ENCODE measurements around the gene DBF4. TPM values are rescaled to one million over a fixed set of nuclear protein-coding genes. Genes with fewer than 3 reads are reported as not detected.

The DBF4 gene
- polyA plus RNA-seq, 1 of the 3 experiments (the other 2 are of a cell fraction) = 7.6 TPM

GRCh38 chr7:87933605-87933952 lies 57.3 kb downstream of the DBF4 start (continued):
- TF ChIP-seq ZBTB33 (IDR thresholded peaks at IDR 0.05; ENCODE audit: borderline replicate concordance, low read depth) = no peak

- Histone ChIP-seq H3K79me2 (ENCODE audit: insufficient read depth) (no peaks in the 10 kb centered on the region), H3K4me3 (ENCODE audit: low read depth in 2 of 2, low read length in 1 of 2) (peak within 1 kb of the TSS; percentile 74 to 75), H3K36me3 (replicated peaks in 1 of 2; ENCODE audit: control insufficient read depth in 1 of 2, insufficient read depth in 2 of 2, low read length in 1 of 2) (peaks cover 0 to 3% of the 10 kb centered on the region in 2 experiments), H2AFZ (ENCODE audit: low read depth) (peak within 1 kb of the TSS; percentile 95), H3K4me1 (ENCODE audit: control insufficient read depth in 1 of 2, insufficient read depth in 2 of 2, low read depth in 1 of 2, low read length in 1 of 2) (peaks cover 0 to 11% of the 10 kb centered on the region in 2 experiments; a peak in 2 of 4 replicates), H3F3A (replicated peaks; ENCODE audit: insufficient read depth) (no peaks in the 10 kb centered on the region), H4K20me1 (ENCODE audit: insufficient read depth) (no peaks in the 10 kb centered on the region), H3K9me3 (no peaks in the 10 kb centered on the region), H3K27me3 (ENCODE audit: insufficient read depth) (no peaks in the 10 kb centered on the region), H3K27ac (ENCODE audit: low read depth in 2 of 2, low read length in 1 of 2) (peak within 1 kb of the TSS in 1 of 2 experiments; percentile 91; a peak in 2 of 4 replicates), H3K4me2 (peak within 1 kb of the TSS; percentile 95), H3K9ac (peak within 1 kb of the TSS; percentile 29; the same call in 1 of the 2 replicates), H3K9me2 (no peaks in the 10 kb centered on the region)
- POLR2A ChIA-PET = interaction anchor here (0.7 to 2.0 kb wide), 10 partner anchors 10 to 333 kb away, joined by 3 to 14 read pairs (median 4); partner anchors contain the start of genes ABCB1, DBF4 and SLC25A40
- DNase-seq = peak; percentile 98
- CTCF ChIA-PET = interaction anchor here (0.7 to 3.7 kb wide), 15 partner anchors 10 to 462 kb away, joined by 3 to 23 read pairs (median 3); no protein-coding TSS in a partner anchor
- WGBS (ENCODE audit: low lambda C conversion rate) = under 1% methylated on average over 16 of the region's 70 CpGs
- TF ChIP-seq MAX (IDR thresholded peaks at IDR 0.05; ENCODE audit: low read depth) (peak; percentile 68; the same call in 1 of the 2 replicates), CHD2 (IDR thresholded peaks at IDR 0.05; ENCODE audit: low read length, partially characterized antibody) (peak; percentile 83), FOSL2 (IDR thresholded peaks at IDR 0.05; ENCODE audit: borderline replicate concordance, low read depth) (no peak), REST (IDR thresholded peaks at IDR 0.05; ENCODE audit: low read depth, low read length) (0 out of 2 replicates have a peak, but pooled peaks have one; percentile 26), USF2 (IDR thresholded peaks at IDR 0.05; ENCODE audit: borderline replicate concordance, low read depth, low read length) (no peak), CTCF (IDR thresholded peaks at IDR 0.05) (0 out of 2 replicates have a peak, but pooled peaks have one; percentile 25), TCF12 (IDR thresholded peaks at IDR 0.05) (no peak), ZBTB33 (IDR thresholded peaks at IDR 0.05; ENCODE audit: borderline replicate concordance, low read depth) (no peak), MEF2A (IDR thresholded peaks at IDR 0.05; ENCODE audit: borderline replicate concordance, low read depth) (no peak), EZH2phosphoT487 (IDR thresholded peaks at IDR 0.05; ENCODE audit: borderline replicate concordance, low read depth) (no peak), SMC3 (IDR thresholded peaks at IDR 0.05; ENCODE audit: low read depth, low read length) (peak; percentile 51; the same call in 1 of the 2 replicates), PBX3 (IDR thresholded peaks at IDR 0.05) (peak; percentile 25; the same call in 1 of the 2 replicates), EP300 (IDR thresholded peaks at IDR 0.05; ENCODE audit: borderline replicate concordance in 1 of 2, low read depth in 1 of 2, low read length in 1 of 2) (peak; percentile 22 to 60; a peak in 2 of 4 replicates), RAD21 (IDR thresholded peaks at IDR 0.05; ENCODE audit: low read length) (peak; percentile 62), FOXJ3 (CRISPR knock-in tag; IDR thresholded peaks at IDR 0.05) (peak; percentile 65; the same call in 1 of the 2 replicates)
Measured at GRCh38 chr7:87933953-87934698, 57.8 kb downstream of the DBF4 start, which contains the start of gene ADAM22. ADAM22 (plus strand) TSS chr7:87934251; CDS start chr7:87934466, 215 bp downstream.
